T-helper 9 cell (primary cell): ENCODE measurements around the gene SSU72.
"Not testable (repeated sequence)": the region's sequence is repeated elsewhere in the genome, so short reads cannot be mapped to it uniquely, and the experiment has no call there.

Experiments used
- DNase-seq: peaks from one replicate; pipeline ENCODE4 v3.0.0-alpha.2; 2020

Gene SSU72

DNA sequence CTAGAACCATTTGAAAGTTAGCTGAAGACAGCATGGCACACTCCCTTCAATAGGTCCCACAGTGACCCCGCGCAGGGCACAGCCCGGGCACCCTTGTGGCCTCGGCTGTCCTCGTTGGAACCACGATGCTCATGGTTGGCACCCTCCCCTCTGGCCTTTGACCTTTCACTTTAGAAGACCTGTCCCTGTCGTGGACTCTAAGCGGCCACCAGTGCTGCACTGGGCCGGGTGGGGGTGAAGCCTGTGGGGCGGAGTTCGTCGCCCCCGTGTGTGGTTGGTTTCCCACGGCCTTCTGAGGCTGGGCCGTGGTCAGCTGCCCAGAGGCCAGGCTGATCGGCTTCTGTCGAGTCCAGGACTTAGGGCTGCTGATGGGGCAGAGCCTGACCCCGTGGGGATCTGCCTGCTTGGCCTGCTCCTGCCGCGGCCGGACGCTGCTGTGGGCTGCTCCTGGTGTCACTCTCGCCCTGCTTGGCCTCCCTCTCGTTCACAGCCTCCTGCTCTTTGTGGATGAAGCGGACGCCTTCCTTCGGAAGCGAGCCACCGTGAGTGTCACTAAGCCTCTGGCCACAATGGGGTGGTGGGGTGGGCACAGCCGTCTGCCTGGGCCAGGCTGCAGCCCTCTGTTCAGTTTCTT is 49.8 kb downstream of the SSU72 start:
- not testable (repeated sequence) for DNase-seq

DNA sequence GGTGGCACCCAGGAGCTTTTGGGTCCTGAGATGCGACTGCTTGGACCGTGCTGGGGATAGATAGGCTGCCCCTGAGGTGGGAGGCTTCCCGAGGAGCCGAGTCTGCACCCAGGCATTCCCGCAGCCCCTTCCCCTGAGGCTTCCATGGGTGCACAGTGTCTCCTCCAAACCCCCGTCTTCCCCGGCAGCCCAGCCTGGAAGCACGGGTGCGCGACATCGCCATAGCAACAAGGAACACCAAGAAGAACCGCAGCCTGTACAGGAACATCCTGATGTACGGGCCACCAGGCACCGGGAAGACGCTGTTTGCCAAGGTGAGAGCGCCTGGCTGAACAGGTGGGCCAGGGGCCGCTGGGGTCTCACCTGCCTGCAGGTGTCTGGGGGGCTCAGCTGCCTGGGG is 51.0 kb downstream of the SSU72 start:
- DNase-seq, result not testable (repeated sequence)

DNA sequence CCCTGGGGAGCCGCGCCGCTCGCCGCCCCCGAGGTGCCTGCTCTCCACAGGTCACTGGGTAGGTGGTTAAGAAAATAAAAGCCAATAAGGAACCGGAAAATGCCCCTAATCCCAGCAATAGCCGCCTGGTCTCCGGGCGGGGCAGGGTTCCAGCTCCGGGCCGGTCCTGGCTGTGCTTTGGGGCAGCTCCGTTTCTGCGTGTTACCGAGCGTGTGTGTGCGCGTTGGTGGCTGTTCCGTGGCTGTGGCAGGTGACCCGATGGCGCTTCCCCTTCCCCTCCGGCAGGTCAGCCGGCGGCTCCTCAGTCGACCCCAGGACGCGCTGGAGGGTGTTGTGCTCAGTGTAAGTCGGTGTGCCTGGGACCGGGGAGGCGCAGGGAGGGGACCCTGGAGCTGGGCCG is 51.4 kb downstream of the SSU72 start:
- DNase-seq, result not testable (repeated sequence)

DNA sequence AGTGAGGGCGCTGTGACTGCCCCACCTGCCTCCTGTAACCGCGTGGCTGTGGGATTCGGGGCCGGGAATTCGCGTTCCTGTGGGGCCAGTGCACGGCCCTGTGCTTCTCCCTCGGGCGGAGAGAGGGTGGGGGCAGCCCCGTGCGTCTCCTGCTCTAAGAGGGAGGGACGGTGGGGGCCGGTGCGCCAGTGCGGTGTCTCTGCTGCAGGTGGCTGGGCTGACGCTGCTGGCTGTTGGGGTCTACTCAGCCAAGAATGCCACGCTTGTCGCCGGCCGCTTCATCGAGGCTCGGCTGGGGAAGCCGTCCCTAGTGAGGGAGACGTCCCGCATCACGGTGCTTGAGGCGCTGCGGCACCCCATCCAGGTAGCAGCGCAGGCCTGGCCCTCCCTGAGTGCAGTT is 52.1 kb downstream of the SSU72 start:
- DNase-seq, result not testable (repeated sequence)

DNA sequence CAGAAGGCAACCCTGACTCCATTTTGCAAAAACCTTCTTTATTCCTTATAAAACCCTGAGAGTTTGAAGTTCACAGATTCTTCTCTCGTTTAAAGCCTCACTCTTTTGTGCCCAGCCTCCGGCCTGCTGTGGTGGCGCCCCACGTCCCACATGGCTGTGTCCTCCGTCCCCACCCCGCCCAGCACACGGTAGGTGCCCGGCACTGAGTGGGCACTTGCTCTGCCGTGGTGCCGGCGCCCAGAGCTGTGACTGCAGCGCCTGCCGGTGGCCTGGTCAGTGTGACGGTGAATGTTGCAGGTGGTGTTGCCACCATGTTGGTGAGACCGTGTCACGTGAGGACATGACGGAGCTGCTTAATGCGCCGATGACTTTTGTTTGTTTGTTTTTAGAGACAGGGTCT is 53.3 kb downstream of the SSU72 start:
- DNase-seq, result no peak

DNA sequence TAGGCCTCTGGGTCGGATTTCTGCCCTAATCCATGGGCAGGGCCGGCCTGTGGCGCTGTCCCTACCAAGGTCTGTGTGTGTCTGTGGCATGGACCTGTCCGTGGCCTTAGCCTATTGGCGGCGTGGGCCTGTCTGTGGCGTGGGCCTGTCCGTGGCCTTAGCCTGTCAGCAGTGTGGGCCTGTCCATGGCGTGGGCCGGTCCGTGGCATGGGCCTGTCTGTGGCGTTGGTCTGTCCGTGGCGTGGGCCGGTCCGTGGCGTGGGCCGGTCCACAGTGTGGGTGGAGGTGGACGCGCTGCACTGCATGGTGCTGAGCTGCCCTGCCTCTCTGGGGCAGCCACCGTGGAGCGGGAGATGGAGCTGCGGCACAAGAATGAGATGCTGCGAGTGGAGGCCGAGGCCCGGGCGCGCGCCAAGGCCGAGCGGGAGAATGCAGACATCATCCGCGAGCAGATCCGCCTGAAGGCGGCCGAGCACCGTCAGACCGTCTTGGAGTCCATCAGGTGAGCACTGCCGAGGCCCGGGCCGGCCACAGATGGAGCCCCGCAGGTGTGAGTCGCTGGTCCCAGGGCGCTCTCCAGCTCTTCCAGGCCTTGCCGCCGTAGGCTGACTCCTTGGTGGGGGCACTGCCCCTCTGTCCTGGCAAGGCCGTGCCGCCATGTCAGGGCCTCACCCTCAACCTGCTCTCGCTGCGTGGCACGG is 54.7 kb downstream of the SSU72 start:
- DNase-seq, result not testable (repeated sequence)

DNA sequence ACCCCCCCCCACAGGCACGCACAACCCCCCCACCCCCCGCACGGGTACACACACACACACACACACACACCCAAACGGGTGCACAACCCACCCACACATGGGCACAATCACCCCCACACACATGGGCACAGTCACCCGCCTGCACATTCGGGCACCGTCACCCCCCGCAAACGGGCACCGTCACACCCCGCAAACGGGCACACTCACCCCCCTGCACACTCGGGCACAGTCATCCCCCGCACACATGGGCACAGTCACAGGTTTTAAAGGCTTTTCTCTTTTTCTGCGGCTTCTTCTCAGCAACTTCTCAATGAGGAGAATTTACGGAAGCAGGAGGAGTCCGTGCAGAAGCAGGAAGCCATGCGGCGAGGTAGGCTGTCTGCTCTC is 56.0 kb downstream of the SSU72 start:
- not testable (repeated sequence) for DNase-seq

DNA sequence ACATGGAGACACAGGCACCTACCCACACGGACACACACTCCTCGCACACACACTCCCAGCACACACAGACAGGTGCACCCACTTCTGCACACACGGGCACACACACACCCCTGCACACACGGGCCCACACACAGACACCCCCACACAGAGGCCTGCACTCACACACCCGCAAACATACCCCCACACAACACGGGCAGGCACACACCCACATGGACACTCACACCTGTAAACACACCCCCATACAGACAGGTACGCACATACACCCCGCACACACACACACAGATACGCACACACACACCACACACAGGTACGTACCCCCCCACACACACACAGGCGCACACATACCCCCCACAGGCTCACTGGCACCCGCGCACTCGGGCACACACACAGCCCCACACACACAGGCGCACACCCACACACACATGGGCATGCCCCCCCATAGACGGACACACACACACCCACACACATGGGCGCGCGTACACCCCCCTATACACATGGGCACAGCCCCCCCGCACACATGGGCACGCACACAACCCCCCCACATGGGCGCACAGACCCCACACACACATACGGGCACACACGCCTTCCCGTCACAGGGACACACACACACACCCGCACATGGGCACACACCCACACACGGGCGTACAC is 56.6 kb downstream of the SSU72 start:
- DNase-seq, result no peak

DNA sequence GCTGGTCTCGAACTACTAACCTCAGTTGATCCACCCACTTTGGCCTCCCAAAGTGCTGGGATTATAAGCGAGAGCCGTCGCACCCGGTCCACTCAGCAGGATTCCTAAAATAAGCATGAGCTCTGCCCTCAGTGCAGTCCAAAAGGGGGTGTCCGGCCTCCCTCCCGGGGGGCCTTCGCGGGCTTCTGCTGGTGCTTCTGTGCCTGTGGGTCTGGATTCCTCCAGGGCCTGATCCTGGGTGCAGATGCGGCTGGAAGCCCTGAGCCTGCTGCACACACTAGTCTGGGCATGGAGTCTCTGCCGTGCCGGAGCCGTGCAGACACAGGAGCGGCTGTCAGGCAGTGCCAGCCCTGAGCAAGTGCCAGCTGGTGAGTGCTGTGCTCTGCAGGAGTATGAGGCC is 57.7 kb downstream of the SSU72 start:
- not testable (repeated sequence) for DNase-seq

DNA sequence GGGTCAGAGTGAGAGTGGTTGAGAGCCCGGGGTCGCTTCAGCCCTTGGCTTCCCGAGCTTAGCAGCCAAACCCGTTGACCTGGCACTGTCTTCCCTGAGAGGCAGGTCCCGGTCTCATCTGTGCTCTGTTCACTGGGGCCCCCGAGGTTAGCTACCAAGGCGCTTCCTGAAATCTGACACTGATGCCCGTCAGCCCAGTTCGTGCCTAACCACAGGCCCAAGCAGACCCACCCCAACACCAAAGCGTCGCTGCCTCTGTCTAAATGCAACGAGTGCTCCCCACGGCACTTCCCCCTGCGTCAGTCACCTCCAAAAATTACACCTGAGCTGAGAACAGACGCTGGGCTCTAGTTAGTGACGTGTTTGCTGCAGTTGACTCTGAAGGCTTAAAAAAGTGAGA is 60.3 kb downstream of the SSU72 start:
- DNase-seq, result not testable (repeated sequence)

DNA sequence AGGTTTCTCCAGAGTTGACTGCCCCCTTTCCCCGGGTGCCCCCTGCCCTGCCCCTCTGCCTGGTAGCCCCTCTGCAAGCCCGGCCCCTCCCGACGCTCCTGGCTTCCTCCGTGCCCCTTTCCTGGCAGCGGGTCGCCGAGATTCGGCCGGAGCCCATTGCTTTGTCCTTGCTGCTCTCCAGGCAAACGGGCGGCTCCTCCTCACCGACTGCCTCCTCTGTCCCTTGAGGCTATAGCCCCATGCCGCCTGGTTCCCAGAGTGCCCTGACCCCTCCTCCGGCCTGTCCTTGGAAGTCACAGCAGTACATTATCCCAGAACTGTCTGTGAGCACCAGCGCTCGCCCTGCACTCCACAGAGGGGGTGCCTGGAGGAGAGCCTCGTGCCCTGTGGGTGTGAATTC is 61.0 kb downstream of the SSU72 start:
- not testable (repeated sequence) for DNase-seq

DNA sequence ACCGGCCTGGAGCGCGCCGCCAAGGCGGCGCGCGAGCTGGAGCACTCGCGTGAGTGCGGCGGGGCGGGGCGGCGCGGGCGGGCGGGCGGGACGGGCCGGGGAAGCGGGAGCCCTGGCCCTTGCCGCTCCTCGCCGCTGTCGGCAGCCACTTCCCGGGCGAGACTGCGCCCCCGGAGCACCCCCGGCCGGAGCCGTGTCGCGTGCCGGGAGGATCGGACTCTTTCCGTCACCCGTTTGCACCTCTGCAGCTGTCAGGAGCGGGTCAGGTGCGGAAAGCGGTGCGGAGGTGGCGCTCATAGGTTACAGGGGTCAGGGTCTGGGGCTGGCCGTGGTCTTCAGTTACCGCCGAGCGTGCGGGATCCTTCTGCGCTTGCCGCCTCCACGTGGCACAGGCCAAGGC is 62.2 kb downstream of the SSU72 start:
- DNase-seq, result peak; percentile 14

DNA sequence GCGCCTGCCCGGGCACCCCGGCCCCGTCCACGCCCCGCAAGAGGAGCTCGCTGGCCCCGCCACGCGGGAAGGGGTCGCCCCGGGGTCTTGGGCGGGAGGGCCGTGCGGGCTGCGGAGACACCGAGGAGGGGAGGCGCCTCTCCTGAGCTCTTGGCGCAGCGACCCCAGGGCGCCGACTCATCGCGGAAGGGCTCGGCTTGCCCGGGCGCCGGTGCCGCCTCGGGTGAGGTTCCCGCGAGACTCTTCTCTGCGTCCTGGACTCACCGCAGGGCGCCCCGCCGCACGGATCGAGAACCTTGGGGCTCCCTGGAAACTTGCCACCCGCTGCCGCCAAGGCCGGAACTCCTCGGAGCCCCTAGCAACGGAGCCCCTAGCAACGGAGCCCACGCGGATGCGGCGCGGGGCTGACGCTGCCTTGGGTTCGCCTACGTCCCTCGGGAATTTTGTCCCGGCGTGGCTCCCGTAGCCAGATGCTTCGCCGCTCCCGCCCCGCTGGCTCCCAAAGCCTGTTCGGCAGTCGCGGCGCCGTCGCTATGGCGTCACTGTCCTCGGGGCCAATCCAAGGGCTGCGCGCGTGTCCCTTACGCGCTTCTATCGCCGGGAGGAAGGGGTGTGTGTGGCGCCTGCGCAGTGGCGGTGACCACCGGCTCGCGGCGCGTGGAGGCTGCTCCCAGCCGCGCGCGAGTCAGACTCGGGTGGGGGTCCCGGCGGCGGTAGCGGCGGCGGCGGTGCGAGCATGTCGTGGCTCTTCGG is 63.0 kb downstream of the SSU72 start, which contains the start of gene ATAD3A:
TSS of gene ATAD3A (plus strand) at position 630 of the 753 bp plus-strand sequence. CDS start at position 737, 107 bp downstream.
- peak; percentile 94 for DNase-seq

DNA sequence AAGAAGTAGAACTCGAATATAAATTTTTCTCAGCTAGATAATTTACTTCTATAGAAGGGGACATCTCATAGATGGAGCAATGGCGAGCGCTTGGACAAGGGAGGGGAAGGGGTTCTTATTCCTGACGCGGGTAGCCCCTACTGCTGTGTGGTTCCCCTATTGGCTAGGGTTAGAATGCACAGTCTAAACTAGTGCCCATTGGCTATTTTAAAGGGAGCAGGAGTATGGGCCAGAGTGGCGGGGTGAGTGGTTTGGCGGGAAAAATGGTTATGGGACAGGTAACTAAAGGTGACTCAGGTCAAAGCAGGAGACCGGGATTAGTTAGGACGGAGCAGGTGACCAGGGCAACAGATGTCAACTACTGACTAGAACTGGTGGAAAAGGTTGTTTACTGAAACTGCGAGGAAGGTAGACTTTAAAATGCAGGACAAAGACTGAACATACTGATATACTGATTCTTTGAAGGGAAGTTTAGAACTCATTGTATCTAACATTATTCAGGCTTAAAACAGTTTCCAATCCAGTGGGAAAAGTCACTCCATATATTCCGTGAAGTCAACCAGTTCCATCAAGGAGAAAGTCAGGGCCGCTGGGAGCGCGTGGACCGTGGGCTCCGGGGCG is 63.6 kb downstream of the SSU72 start:
- DNase-seq, result no peak

DNA sequence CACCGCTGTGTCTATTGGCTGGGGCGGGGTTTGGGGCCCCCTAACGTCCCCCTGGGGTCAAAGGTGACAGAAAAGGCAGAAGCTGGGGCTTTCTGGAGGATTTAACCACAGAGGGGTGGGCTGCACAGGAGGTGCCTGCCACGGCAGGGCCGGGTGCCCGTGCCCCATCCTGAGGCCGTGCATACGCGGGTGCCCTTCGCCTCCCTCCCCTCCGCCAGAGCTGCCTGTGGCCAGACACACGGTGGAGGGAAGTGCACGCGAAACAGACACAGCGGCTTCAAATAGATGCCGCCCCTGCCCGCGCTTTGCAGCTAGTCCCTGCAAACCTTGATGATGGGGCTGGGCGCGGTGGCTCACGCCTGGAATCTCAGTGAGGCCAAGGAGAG is 65.2 kb downstream of the SSU72 start:
- not testable (repeated sequence) for DNase-seq

DNA sequence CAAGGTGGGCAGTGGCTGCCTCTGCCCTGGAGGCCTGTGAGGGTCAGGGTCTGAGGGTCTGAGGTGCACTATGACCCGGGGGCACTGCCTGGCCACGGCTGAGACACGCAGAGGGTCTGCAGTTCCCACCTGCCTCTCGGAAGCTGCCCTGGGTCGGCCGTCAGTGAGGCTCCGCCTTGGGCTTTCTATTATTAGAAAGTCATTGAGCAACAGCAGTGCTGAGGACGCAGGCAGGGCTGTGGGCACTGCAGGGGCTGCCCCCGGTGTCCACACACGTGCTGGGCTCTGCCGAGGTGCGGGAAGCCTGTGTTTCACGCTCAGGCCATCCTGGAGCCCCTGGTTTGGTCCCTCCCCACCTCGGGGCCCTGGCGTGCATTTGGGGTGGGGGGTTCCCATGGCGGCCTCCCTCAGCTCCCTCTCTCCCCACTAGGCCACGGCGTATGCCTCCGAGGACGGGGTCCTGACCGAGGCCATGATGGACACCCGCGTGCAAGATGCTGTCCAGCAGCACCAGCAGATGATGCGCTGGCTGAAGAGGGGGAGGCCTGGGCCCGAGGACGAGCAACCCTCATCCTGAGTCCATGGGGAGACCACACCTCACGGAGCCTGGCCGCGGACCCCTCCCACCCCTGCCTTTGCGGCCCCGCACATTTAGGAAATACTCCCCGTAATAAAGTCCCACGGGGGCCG is 65.7 kb downstream of the SSU72 start:
- not testable (repeated sequence) for DNase-seq

DNA sequence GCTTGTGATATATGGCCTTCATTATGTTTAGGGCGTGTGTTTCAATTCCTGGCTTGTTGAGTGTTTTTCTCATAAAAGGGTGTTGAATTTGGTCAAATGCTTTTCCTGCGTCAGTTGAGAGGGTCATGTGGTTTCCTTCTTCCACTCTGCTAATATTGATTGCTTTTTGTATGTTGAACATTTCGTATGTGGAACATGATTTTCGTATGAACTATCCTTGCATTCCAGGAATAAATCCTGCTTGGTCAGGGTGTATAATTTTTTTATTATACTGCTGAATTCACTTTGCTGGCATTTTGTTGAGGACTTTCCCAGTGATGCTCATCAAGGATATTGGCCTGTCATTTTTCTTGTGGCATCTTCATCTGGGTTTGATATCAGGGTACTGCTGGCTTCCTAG is 67.4 kb downstream of the SSU72 start:
- DNase-seq, result no peak

DNA sequence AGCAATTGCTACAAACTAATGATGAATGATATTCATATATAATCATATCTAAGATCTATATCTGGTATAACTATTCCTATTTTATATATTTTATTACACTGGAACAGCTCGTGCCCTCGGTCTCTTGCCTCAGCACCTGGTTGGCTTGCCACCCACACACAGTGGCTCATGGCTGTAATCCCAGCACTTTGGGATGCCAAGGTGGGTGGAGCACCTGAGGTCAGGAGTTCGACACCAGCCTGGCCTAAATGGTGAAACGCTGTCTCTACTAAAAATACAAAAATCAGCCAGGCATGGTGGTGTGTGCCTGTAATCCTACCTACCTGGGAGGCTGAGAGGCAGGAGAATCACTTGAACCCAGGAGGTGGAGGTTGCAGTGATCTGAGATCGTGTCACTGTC is 68.9 kb downstream of the SSU72 start:
- DNase-seq, result not testable (repeated sequence)

DNA sequence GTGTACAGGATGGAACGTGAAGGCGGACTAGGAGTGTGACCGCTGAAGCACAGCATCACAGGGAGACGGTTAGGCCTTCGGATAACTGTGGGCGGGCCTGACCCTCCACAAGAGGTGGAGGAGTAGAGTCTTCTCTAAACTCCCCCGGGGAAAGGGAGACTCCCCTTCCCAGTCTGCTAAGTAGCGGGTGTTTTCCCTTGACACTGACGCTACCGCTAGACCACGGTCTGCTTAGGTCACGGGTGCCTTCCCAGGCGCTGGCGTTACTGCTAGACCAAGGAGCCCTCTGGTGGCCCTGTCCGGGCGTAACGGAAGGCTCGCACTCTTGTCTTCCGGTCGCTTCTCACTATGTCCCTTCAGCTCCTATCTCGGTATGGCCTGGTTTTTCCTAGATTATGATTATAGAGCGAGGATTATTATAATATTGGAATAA is 69.3 kb downstream of the SSU72 start:
- not testable (repeated sequence) for DNase-seq

DNA sequence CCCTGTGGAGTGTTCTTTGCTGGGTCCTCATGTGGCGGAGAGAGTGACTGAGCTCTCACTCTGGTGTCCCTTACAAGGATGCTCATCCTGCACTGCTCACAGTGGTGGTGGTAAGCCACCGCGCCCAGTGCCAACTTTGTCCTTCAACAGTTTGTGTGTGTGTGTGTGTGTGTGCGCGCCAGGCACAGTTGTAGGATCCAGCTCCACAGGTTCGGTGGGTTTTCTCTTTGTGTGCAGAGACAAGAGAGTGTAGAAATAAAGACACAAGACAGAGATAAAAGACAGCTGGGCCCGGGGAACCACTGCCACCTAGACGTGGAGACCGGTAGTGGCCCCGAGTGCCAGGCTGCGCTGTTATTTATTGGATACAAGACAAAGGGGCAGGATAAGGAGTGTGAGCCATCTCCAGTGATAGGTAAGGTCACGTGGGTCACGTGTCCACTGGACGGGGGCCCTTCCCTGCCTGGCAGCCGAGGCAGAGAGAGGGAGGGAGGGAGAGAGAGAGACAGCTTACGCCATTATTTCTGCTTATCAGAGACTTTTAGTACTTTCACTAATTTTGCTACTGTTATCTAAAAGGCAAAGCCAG is 69.8 kb downstream of the SSU72 start:
- DNase-seq, result peak; percentile 56

DNA sequence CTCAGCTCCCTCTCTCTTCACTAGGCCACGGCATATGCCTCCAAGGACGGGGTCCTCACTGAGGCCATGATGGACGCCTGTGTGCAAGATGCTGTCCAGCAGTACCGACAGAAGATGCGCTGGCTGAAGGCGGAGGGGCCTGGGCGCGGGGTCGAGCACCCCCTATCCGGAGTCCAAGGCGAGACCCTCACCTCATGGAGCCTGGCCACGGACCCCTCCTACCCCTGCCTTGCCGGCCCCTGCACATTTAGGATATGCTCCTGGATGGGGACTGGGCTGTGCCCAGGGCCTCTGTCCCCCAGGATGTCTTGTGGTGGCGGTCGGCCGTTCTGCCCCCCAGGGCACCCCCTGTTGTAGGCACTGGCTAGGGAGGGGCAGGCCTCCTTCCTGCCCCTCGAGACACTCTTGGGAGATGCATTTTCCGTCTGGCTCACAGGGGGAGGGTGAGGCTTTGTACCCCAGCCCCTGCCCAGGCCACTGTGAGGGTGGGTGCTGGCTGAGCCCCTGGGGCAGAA is 79.1 kb downstream of the SSU72 start:
- DNase-seq, result not testable (repeated sequence)
